ENCODE results near the gene SLC7A9. TPM values are rescaled to one million over a fixed set of nuclear protein-coding genes. Genes with fewer than 3 reads are reported as not detected.

SLC7A9 gene
- total RNA-seq, 2 experiments from 2014 or later, result not detected

- peaks cover 5% of the 10 kb centered on the region; the same call in 1 of the 2 replicates for H3K36me3 ChIP-seq (ENCODE audit: insufficient read depth, low read length)
- ChIA-PET POLR2A (no interaction called here), CTCF (ENCODE audit: unreplicated experiment) (no interaction called here)
- no peaks in the 10 kb centered on the region for H3K9me2 ChIP-seq (ENCODE audit: insufficient read depth, low read length)
- H3K4me1 ChIP-seq (ENCODE audit: insufficient read depth, low read length, poor library complexity, severe bottlenecking), result no peaks in the 10 kb centered on the region
- H3K27ac ChIP-seq (ENCODE audit: low read depth, low read length, poor library complexity, severe bottlenecking), result no peak overlapping the region
- no peak overlapping the region for H2AFZ ChIP-seq (ENCODE audit: low read length)
- no peak overlapping the region for H3K4me2 ChIP-seq (ENCODE audit: low read length)
- BruUV-seq (replicated peaks), result no TSS peak
- intact Hi-C loops (cut with micrococcal nuclease; ENCODE audit: unreplicated experiment), result no loop called here
- no peak overlapping the region for H3K4me3 ChIP-seq (ENCODE audit: low read depth, low read length, poor library complexity, severe bottlenecking)
- H4K20me1 ChIP-seq (ENCODE audit: insufficient read depth, low read length), result no peaks in the 10 kb centered on the region
- no peaks in the 10 kb centered on the region for H3K79me2 ChIP-seq (ENCODE audit: insufficient read depth, low read depth, low read length)
- TF ChIP-seq EZH2phosphoT487 (IDR thresholded peaks at IDR 0.05; ENCODE audit: borderline replicate concordance, low read depth, low read length) (no peak), CTCF (conservative IDR thresholded peaks at IDR 0.05; ENCODE audit: low read length) (no peak)
- no peak for DNase-seq (ENCODE audit: low spot score)
- peaks cover 14% of the 10 kb centered on the region; the same call in 1 of the 2 replicates for H3K9me3 ChIP-seq (ENCODE audit: low read length)
These were observed 21.3 kb upstream of the SLC7A9 start for GRCh38 chr19:32890841-32891240.

GRCh38 chr19:32890326-32890725, 20.8 kb upstream of the SLC7A9 start:
- H3K4me3 ChIP-seq (ENCODE audit: low read depth, low read length, poor library complexity, severe bottlenecking), result no peak overlapping the region
- no peak for TF ChIP-seq EZH2phosphoT487 (IDR thresholded peaks at IDR 0.05; ENCODE audit: borderline replicate concordance, low read depth, low read length)
- TF ChIP-seq CTCF (conservative IDR thresholded peaks at IDR 0.05; ENCODE audit: low read length), result no peak
- no peak for DNase-seq (ENCODE audit: low spot score)
- no peak overlapping the region for H2AFZ ChIP-seq (ENCODE audit: low read length)
- POLR2A ChIA-PET, result no interaction called here
- H3K4me2 ChIP-seq (ENCODE audit: low read length), result no peak overlapping the region
- intact Hi-C loops (cut with micrococcal nuclease; ENCODE audit: unreplicated experiment), result no loop called here
- peaks cover 5% of the 10 kb centered on the region; the same call in 1 of the 2 replicates for H3K36me3 ChIP-seq (ENCODE audit: insufficient read depth, low read length)
- peaks cover 14% of the 10 kb centered on the region; the same call in 1 of the 2 replicates for H3K9me3 ChIP-seq (ENCODE audit: low read length)
- no peaks in the 10 kb centered on the region for H4K20me1 ChIP-seq (ENCODE audit: insufficient read depth, low read length)
- CTCF ChIA-PET (ENCODE audit: unreplicated experiment), result no interaction called here
- no peaks in the 10 kb centered on the region for H3K4me1 ChIP-seq (ENCODE audit: insufficient read depth, low read length, poor library complexity, severe bottlenecking)
- H3K79me2 ChIP-seq (ENCODE audit: insufficient read depth, low read depth, low read length), result no peaks in the 10 kb centered on the region
- no peak overlapping the region for H3K27ac ChIP-seq (ENCODE audit: low read depth, low read length, poor library complexity, severe bottlenecking)
- H3K9me2 ChIP-seq (ENCODE audit: insufficient read depth, low read length), result no peaks in the 10 kb centered on the region
- no TSS peak for BruUV-seq (replicated peaks)

- peaks cover 5% of the 10 kb centered on the region; the same call in 1 of the 2 replicates for H3K36me3 ChIP-seq (ENCODE audit: insufficient read depth, low read length)
- BruUV-seq (replicated peaks), result no TSS peak
- H4K20me1 ChIP-seq (ENCODE audit: insufficient read depth, low read length), result no peaks in the 10 kb centered on the region
- H3K27ac ChIP-seq (ENCODE audit: low read depth, low read length, poor library complexity, severe bottlenecking), result no peak overlapping the region
- TF ChIP-seq CTCF (conservative IDR thresholded peaks at IDR 0.05; ENCODE audit: low read length), result no peak
- TF ChIP-seq EZH2phosphoT487 (IDR thresholded peaks at IDR 0.05; ENCODE audit: borderline replicate concordance, low read depth, low read length), result no peak
- no peaks in the 10 kb centered on the region for H3K9me2 ChIP-seq (ENCODE audit: insufficient read depth, low read length)
- H3K4me1 ChIP-seq (ENCODE audit: insufficient read depth, low read length, poor library complexity, severe bottlenecking), result no peaks in the 10 kb centered on the region
- peaks cover 14% of the 10 kb centered on the region; the same call in 1 of the 2 replicates for H3K9me3 ChIP-seq (ENCODE audit: low read length)
- intact Hi-C loops (cut with micrococcal nuclease; ENCODE audit: unreplicated experiment), result no loop called here
- H2AFZ ChIP-seq (ENCODE audit: low read length), result no peak overlapping the region
- H3K4me3 ChIP-seq (ENCODE audit: low read depth, low read length, poor library complexity, severe bottlenecking), result no peak overlapping the region
- ChIA-PET POLR2A (no interaction called here), CTCF (ENCODE audit: unreplicated experiment) (no interaction called here)
- H3K79me2 ChIP-seq (ENCODE audit: insufficient read depth, low read depth, low read length), result no peaks in the 10 kb centered on the region
- H3K4me2 ChIP-seq (ENCODE audit: low read length), result no peak overlapping the region
- no peak for DNase-seq (ENCODE audit: low spot score)
These were observed 19.8 kb upstream of the SLC7A9 start for GRCh38 chr19:32889137-32889934.
